T1000 (cell line): ENCODE results near the gene ELN.

ENCODE experiments used
- DNase-seq: peaks from one replicate; lab custom pipeline; 2025; ENCODE audit warnings: mixed read lengths; lab: John Stamatoyannopoulos, UW

Gene ELN

DNA sequence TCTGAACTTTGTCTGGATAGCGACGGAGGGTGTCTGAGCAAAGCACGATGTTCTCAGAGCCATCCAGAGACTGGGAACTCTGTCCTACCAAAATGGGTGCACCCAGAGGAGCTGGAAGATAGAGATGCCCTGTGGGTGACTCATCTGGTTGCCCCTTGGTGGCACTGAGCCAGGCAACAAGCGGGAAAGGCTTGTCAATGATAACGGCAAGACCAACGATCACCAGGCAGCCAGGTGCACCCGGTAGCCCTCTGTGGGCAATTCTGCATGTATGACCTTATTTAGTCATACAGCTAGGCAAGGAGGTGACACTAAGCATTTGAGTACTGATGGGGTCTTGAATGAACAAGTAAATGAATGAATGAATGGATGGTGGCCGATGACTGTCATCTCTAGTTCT lies 2.8 kb upstream of the ELN start:
- DNase-seq, result no peak

DNA sequence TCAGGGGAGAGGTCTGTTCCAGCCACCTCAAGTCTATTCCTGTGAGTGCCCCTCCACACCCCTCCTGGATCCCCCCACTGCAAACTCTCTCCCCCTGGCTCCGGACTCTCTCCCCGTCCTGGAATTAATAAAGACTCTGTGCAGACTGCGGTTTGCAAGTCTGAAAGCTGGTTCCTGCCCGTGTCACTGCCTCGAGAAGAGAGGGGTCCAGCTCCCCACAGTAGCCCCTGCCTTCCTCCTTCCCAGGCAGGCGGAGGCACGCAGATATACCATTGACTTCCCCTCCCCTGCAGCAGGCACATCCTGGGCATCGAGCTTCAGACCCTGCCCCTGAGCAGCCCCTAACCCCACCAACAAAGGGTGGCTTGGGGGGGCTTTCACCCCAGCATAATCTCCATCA lies 2.2 kb upstream of the ELN start:
- DNase-seq, result no peak

DNA sequence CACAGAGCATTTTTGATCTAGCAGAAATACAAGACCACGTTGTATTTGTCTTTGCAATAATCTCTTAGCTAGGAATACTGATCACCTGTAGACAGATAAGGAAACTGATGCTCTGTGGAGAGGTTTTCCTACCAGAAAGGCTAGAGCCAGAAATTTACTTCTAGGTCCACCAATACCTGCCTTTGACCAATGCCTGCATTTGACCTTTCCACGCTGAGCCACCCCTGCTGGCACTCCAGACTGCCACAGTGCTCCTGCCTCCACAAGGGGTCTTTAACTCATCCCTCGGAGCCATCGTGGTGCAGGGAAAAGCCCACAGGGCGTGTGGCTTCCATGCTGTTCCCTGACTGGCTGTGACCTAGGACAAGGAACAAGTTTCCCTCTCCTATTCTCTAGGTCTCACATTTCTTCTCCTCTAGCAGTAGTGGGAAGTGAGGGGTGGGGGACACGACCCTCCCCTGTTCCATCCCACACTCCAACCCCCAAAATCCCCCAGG lies 1.5 kb upstream of the ELN start:
- DNase-seq, result no peak

DNA sequence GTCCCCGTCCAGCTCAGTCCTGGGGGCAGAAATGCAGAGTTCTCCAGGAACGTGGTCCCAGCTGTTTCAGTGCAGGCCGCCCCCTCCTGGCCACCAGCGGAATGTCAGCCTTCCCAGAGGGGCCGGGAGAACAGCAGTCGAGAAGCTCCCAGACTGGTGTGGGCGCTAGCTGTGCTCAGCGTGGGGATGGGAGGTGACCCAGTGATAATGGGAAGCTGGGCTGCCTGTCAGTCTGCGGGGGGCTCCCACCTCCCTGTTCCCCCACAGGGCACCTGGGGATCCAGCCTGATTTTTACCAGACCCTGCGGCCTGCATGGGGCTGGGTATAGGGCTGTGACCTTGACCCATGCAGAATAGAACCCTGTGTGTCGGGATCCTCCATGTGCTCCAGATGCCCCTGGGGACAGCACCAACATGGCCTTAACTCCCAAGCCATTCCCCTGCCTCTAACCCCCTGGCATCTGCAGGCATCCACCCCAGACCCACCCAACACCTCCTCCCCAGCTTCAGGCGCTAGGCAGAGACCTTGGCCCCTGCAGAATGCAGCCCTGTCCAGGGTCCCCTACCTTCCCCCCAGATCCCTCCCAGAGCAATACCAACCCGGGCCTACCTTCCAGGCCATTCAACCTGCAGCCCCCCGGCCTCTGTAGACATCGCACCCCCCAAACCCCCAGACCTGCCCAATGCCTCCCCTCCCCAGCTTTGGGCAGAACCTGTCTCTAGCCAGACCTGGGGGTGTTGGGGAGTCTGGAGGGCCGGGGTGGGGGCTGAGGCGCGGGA lies 880 bp upstream of the ELN start:
- DNase-seq, result peak; percentile 42

DNA sequence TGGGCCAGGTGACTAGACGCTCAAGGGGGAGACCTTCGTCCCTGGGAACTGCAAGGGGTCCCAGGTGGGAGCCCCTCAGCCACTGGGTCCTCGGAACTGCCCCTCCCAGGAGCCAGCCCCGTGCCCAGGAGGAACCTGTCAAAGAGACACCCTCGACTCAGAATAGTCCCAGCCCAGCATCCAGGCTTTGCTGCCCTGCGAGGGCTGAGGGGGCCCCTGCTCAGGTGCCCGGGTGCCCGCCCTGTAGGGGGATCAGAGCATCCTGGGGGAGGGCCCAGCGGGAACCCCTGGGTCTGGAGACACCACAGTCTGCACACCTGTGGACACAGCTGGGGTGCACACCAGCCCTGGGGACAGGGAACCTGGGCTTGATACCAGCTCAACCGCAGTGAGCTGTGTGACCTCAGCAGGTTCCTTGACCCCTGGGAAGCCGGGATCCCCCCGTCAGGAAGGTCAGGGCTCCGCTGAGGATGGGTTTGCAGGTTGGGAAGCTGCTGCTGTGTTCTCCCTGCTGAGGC lies 407 bp downstream of the ELN start:
- no peak for DNase-seq

DNA sequence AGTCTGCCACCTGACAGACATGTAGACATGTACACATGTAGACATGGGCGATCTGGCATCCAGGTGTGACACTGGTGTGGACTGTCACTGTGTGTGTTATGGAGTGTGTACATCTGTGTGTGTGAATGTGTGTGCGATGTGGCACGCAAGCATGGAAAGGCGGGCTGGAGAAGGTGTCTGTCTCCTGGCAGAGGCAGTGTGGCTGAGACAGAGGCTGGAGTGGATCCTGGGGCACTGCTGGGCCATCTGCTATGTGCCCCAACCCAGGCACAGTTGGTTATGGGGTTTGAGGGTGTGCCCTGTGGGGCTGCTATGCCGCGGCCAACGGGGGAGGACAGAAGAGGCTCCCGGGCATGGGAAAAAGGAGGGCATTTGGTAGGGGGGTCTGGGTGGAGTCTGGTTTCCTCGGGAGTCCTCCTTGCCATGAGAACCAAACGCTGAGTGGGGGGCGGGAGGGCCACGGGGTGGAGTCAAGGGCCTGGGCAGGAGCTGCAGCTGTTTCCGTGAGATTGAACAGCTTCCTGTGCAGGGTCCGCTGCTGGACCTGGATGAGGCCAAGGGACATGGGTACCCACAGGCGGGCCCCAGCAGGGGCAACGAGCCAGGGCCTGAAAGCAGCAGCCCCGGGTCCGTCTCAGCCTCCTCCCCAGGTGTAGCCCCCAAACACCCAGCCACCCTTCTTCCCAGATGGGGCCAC lies 1.3 kb downstream of the ELN start:
- no peak for DNase-seq

- DNase-seq, result no peak
Measured at GRCh38 chr7:74029991-74030415, 2.0 kb downstream of the ELN start.

DNA sequence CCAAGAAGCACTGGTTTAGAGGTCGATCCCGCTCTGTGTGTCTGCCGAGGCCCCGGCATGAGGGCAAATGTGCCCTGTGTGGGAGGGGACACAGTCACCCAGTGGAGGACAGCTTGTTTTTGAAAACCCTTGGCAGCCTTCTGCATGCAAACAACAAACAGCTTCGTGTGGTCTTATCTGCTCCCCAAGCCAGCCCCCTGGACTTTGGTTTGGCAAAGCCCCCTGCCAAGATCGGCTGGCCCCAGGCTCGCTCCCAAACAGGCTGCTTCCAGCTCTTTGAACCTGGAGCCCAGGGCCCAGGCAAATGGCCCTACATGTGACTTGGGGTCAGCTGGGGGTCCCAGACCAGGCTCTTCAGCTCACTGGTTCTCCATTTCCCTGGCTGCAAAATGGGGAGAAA lies 2.9 kb downstream of the ELN start:
- no peak for DNase-seq

GRCh38 chr7:74031403-74032190 lies 3.6 kb downstream of the ELN start:
- no peak for DNase-seq

DNA sequence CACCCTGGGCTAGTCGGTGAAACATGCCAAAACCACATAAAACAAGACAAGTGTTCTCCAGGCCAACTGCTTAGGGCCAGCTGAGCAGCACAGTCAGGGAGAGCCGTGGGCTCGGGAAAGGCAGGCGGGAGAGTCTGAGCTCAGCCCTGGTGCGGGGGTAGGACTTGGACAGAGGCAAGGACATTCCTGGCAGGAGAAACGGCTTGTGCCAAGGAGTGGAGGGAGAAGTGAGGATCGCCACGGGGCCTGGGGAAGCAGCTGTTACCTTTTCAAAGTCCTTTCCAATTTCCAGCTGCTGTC lies 4.2 kb downstream of the ELN start:
- peak; percentile 7 for DNase-seq

DNA sequence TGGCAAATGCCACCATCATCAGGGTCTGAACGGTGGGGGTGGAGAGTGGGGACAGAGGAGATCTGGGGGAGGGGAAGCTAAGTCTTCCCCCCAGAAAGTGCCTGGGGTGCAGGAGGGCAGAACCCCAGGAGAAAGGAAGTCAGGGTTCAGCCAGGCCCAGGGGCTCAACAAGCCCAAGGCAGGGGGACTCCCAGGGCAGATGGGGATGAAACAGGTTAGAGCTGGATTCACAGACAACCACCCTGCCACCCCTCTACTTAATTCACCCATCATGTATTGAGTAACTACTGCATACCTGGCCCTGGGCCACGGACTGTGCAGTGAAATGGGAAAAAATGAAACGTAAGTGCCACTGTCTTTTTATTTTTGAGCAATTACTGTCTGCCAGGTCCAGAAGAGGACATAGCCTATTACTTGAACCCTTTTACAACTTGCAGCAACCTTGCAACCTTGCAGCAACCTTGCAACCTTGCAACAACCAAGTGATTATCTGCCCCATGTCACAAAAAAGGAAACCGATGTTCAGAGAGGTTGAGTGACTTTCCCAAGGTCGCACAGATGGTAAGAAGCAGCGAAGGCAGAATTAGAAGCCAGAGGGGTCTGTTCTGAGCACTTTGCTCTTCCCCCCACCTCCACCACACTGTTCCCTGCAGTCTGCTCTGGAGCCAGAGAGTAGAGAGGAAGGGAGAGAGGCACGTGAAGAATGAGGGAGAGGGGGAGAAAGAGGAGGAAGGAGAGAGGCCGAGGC lies 4.8 kb downstream of the ELN start:
- no peak for DNase-seq

- DNase-seq, result no peak
Measured at GRCh38 chr7:74033372-74034311, 5.7 kb downstream of the ELN start.

DNA sequence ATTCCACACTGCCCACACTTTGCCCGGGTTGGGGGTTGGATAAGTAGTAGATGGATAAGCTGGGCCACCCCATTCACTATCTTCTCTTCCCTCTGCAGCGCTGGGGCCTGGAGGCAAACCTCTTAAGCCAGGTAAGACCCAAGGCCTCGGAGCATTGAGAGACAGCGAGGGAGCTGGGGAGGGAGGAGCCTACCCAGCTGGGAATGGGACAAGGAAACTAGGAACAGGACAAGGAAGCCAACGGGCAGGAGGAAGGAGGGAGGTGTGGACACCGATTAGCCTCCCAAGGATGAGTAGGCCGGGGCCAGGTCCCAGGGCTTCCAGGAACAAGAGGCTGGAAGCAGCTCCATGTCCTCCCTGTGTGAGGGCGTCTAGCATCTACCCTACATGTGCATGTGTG lies 9.6 kb downstream of the ELN start:
- DNase-seq, result no peak

DNA sequence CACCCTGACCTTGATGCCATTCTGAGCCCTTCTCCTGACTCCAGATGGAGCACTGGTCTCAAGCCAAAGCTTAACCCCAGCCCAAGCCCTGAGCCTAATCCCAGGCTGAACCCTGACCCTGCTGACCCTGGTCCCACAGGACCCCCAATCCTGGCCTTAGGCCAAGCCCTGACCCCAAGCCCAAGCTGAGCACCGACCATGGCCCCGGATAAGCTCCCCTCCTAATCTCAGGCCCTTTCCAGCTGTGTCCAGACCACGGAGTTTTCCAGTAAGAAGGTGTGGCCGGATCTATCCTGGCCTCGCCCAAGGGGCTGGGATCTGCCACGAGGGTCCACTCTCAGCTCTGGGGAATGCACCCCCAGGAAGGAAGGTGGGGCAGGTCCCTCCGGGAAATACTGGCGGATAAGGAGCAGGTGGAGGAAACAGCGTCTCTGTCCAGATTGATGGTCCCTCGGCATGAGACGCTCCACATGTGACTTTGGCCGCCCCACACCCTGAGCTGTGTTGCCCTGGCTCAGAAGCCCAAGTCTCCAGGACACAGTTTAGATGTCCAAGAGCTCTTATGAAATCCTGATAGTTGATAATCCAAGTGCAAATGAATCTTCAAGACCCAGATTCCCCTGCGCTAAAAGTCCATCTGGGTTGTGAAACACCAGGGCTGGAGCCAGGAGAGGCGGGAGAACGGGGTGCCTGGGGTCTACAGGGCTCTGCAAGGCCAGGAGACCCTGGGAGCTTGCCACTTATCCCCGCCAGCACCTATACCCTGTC lies 10.4 kb downstream of the ELN start:
- DNase-seq, result no peak

GRCh38 chr7:74039337-74039736 lies 11.4 kb downstream of the ELN start:
- DNase-seq, result no peak

DNA sequence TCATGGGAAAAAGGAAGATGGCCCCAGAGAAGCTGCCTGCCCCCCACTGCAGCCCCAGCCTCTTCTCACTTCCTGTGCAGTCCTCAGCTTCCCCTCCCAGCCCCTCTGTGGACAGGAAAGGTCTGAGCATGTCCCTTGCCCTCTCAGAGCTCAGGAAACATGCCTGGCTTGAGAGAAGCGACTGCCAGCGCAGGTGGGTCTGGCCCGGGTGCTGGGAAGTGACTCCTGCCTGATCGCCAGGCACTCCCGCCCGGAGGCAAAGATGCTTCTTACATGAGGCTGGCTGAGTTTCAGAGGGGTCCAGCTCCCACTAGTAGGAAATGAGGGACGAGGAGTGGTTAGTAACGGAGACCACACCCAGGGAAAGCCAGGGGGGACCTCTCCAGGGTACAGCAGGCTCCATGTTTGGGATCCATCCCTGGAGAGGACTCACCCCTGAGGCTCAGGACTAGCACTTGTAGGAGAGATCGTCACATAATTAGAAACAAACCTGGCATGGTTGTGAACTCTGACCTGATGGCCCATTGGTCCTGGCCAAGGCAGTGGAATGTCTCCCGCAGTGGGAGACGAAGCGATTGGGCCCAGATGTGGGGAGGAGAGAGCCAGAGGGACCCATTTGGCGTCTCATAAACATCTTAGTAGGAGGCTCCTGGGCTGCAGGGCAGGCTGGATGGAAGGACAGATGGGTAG lies 12.3 kb downstream of the ELN start:
- DNase-seq, result no peak

GRCh38 chr7:74040791-74041520 lies 13.0 kb downstream of the ELN start:
- no peak for DNase-seq

DNA sequence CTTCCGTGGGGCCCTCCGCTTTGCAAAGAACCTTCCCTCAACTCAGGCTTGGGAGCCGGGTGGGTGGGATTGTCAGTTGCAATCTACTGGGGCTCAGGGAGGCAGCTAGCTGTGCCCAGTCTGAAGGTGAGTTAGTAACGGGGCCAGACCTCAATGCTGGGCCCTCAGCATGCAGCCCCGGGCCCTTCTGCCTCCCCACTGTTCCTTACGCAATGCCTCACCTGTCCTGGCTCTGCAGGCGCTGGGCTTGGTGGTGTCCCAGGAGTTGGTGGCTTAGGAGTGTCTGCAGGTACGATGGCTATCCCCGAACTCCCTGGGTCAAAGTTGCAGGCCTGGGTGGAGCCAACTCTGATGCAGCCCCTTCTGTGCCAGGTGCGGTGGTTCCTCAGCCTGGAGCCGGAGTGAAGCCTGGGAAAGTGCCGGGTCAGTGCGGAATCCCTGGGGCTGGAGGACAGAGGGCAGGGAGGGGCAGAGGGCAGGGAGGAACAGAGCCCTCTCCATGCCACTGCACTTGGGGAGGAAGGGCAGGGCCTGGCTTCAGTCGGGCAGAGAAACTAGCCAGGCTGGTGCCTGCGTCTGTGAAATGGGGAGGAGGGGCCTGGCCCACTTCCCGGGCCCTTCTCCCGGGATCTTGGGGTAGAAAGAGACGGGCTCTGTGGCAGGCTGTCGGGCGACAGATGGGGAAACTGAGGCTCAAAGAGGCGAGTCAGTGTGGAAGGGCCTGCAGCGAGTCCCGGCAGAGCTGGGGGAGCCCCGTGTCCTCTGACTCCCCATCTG lies 15.0 kb downstream of the ELN start:
- no peak for DNase-seq
